ENCODE data around the gene PGGHG.

DNA sequence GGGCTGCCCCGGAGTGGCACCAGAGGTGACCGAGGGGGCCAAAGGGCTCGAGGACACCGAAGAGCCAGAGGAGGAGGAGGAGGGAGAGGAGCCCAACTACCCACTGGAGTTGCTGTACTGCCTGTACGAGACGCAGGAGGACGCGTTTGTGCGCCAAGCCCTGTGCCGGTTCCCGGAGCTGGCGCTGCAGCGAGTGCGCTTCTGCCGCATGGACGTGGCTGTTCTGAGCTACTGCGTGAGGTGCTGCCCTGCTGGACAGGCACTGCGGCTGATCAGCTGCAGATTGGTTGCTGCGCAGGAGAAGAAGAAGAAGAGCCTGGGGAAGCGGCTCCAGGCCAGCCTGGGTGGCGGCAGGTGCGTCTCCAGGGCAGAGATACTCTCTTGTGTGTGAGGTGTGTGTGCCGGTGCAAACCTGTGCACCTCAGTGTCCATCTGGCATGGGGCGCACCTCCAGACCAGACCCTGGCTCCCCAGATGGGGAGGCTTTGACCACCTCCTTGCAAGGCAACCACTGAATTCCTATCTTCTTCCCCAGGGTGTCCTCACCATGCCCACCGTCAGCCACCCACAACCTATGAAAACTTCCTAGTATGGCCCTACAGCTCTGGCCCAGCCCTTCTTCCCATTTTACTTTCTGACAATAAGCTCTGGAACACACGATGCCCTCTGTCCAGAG lies 7.3 kb upstream of the PGGHG start:
- TF ChIP-seq CTCF (IDR thresholded peaks at IDR 0.05) (no peak), POLR2A (IDR thresholded peaks at IDR 0.05) (no peak)
